DMS153 treated with DMSO at 0.1 percent for 48 hours (cell line): ENCODE data around the gene NCAM1.

Experiments
- DNase-seq: peaks from one replicate; lab custom pipeline; 2025; ENCODE audit not compliant: unreplicated experiment; lab: John Stamatoyannopoulos, UW

Gene NCAM1

GRCh38 chr11:113195728-113196127 is 234.5 kb downstream of the NCAM1 start:
- no peak for DNase-seq

GRCh38 chr11:113197446-113197845 is 236.2 kb downstream of the NCAM1 start:
- DNase-seq: no peak

DNA sequence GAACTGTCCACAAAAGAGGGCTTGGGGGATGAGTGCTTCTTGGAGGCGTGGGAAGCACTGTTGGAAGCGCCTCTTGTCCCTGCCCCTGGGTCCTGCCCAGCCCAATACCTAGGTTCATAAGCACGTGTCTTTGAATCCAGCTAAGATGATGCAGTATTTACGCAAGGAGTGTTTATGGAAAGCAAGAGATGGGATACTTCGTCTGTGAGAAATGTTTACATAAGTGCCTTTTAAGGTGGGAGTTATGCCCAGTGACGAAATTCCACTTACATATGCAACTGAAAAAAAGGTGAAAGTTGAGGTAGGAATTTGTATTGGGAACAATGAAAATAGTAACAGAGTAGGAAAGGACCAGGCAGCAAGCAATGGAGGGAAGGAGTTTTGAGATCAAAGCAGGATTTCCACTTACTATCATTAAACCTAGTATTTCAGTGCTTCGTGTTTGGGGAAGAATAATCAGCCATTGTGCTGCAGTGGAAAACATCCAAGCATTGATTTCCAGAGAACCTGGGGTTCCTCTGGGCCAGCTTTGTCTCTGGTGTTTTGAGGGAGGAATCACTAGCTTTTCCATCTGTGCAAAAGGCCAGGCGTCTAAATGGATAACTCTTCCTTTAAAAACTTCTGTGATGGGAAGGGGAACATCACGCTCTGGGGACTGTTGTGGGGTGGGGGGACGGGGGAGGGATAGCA is 237.9 kb downstream of the NCAM1 start:
- DNase-seq: no peak

GRCh38 chr11:113199866-113200265 is 238.6 kb downstream of the NCAM1 start:
- DNase-seq: no peak

DNA sequence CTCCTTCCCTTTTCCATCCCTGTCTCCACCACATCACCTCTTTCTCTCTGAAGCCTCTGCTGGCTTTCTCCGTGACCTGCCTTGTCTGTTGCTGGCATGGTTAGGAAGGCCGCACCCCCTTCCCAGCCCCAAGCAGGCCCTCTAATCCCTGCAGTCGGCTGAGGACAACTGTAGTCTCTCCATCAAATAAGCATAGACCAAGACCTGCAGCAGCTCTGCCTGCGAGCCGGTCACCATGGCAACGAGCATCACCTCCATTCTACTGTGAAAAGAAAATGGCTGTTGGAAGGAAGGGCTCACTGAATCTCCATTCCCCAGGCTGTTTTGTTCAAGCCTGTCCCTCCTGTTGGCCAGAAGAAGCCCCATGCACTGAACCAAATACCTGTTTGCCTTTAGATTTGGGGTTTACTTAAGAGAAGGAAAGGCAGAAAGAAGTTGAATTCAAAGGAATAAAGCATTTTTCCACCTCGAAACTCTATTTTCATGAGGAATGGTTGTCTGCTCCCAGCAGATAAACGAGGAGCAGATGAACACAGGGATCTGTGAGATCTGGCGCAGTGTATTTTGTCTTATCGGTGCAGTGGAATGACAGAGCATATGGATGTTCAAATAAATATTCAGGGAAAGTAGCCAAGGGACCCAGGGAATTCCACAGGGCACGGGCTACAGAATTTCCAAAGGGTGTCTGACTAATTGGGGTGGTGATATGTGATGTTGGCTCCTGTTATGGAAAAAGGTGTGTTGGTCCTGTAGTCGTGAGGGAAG is 240.0 kb downstream of the NCAM1 start:
- no peak for DNase-seq

- DNase-seq: no peak
These were observed 241.2 kb downstream of the NCAM1 start for GRCh38 chr11:113202431-113202830.

DNA sequence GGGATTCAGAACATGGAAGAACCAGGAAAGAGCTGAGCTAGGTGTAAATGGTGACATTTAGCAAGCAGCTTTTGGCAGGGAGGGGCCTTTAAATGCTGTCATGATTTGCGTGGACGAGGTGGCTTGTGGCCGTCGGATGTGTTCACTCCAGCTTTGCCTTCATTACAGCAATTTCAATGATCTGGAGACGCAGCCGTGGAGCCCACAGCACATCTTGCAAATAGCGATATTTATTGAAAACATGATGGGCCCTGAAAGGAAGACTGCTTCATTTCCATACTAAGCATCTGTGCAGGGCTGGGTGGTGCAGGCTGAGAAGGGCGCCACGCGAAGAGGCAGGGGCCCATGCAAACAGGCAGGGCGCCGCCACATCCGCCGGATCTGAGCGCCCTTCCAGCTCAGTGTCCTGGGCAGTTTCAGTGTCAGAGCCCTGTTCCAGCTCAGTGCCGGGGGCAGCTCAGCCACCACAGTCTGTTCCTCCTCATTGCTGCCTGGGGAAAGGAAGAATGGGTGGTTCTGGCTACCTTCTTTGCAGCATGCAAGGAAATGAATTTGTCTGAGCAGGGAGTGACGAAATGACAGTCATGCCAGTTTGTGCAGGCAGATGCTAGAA is 242.0 kb downstream of the NCAM1 start:
- DNase-seq: no peak

GRCh38 chr11:113204280-113204679 is 243.1 kb downstream of the NCAM1 start:
- DNase-seq: no peak

- no peak for DNase-seq
These were observed 252.3 kb downstream of the NCAM1 start for GRCh38 chr11:113213549-113213948.

- DNase-seq: no peak
These were observed 261.0 kb downstream of the NCAM1 start for GRCh38 chr11:113222241-113222640.

DNA sequence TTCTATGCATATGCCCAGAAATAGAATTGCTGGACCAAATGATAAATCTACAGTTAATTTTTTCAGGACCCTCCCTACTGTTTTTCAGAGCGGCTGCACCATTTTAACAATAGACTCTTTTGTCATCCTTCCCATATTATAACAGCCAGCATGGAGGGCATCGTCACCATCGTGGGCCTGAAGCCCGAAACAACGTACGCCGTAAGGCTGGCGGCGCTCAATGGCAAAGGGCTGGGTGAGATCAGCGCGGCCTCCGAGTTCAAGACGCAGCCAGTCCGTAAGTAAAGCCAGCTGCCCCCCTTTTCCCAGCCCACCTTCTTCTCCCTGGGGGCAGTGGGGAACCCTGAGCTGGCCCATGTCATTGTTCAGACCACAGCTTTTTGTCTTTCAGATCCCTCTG is 273.7 kb downstream of the NCAM1 start:
- no peak for DNase-seq

GRCh38 chr11:113237261-113237660 is 276.0 kb downstream of the NCAM1 start:
- no peak for DNase-seq

GRCh38 chr11:113238721-113239120 is 277.5 kb downstream of the NCAM1 start:
- no peak for DNase-seq

DNA sequence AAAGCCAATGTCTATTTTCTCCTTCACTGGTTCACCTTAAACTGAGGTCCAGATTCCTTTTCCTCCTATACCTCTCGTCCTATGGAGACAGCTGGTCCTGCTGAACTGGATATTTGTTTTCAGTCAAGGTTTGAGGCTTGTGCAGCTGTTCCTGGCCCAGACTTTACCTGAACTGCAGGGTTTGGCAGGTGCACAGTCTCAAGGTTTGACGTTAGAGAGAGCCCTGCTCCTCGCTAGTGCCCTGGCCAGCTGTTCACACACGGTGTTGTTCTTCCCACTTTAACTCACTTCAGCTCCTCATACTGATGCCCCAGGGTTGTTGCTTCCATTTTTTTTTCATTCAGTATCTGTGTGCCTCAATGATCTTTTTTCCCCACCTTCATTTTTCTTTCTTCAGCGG is 279.2 kb downstream of the NCAM1 start:
- no peak for DNase-seq

DNA sequence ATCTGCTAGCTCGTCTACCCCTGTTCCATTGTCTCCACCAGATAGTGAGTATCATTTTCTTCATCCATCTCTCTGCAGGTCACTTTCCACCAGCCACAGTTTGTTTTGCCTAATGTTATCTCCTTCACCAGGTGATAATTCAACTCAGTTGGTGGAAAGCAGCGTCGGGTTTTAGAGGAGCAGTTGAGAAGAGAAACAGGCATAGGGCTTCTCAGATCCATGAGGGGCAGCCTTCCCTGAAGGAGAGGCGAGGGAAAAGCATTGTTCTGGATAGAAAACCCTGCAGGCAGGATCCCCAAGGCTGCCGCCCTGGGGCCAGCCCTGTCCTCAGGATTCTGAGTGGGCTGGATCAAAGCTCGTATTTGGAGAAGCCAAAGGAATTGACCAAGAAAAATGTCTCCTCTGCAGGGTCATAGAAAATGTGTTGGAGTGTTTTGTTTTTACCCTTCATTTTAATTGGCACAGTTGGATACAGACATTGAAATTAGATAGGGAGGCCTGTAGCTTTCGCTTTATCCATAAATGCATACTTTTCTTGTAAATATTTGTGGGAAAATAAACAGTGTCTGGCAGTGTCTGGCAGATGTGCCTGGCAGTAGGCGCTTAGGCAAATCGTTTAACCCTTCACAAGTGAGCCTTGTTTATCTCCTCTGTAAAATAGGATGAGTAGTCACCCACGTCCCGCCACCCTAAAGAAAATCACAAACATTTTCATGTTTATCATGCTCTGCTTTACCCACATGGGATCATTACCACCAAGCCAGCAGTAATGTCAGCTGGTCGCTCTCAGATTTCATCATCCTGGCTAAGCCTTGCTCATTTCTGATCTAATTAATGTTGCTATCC is 279.8 kb downstream of the NCAM1 start:
- DNase-seq: no peak

DNA sequence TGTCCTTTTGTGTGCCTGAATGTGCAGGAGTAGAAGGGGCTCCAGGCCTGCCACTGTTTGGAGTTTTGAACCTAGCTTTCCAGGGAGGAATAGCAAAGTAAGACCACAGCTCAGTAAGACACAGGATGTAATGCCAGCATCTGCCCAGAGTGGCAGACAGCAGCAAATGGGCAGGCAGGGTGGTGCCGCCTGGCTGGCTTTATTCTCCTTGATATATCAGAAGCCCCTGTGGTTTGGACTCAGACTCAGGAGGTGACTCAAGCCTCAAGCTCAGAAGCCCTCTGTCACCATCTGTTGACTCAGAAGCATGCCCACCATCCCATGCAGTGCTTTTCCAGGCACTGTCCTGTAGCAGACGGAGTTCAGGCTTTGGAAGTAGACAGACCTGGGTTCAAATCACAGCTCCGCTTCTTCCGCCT is 280.4 kb downstream of the NCAM1 start:
- no peak for DNase-seq

- no peak for DNase-seq
These were observed 280.8 kb downstream of the NCAM1 start for GRCh38 chr11:113242060-113242459.

- no peak for DNase-seq
These were observed 281.7 kb downstream of the NCAM1 start for GRCh38 chr11:113242767-113243397.

- no peak for DNase-seq
These were observed 282.5 kb downstream of the NCAM1 start for GRCh38 chr11:113243696-113244095.

- DNase-seq: no peak
These were observed 284.0 kb downstream of the NCAM1 start for GRCh38 chr11:113245216-113245615.

DNA sequence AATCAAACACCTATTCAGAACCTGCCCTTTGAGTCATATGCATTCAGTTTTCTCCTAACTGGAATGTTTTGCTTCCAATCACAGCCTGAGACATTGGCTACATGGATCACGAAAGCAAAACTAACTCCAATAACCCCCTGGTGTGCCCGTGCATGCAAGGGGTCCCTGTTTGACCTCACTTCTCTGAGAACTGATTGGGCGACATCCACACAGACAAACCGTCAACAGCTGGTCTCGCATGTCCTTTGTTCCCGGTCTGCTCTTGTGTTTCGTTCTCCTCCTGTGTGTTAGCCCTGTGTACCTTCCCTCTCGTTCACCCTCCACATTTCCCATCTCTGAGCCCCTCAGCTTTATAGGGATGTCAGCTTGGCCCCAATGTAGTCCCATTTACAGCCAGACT is 286.0 kb downstream of the NCAM1 start:
- DNase-seq: no peak
